GM12801 (cell line): Measurements from ENCODE around the gene PPIF.

Experiments
- TF ChIP-seq, protein P1 (sequence below): IDR thresholded peaks from one replicate; pipeline ENCODE4 v1.5.1; 2011; ENCODE audit warnings: control low read depth; ENCODE audit not compliant: insufficient read length; ENCODE audit errors: extremely low read depth

The PPIF gene

DNA sequence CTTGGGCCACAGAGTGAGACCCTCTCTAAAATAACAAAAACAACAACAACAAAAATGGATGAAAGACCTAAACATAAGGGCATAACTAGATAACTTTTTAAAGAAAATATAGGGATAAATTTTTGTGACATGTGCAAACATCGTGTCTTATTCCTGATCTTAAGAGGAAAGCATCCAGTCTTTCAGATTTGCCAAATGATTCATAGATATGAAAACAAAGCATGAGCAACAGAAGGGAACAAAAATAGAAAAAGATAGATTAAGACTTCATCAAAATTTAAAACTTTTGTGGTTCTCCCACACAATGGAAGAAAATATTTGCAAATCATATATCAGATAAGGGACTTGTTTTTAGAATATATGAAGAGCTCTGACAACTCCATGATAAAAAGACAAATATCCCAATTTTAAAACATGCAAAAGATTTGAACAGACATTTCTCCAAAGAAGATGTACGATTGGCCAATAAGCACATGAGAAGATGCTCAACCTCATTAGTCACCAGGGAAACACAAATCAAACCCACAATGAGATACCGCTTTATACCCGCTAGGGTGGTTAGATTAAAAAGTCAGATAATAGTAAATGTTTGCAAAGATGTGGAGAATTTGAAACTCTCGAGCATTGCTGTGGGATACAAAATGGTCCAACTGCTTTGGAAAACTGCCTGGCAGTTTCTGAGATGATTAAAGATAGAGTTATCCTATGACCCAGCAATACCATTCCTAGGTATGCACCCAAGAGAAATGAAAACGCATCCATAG is 20.3 kb downstream of the PPIF start:
- TF ChIP-seq, protein P1, sequence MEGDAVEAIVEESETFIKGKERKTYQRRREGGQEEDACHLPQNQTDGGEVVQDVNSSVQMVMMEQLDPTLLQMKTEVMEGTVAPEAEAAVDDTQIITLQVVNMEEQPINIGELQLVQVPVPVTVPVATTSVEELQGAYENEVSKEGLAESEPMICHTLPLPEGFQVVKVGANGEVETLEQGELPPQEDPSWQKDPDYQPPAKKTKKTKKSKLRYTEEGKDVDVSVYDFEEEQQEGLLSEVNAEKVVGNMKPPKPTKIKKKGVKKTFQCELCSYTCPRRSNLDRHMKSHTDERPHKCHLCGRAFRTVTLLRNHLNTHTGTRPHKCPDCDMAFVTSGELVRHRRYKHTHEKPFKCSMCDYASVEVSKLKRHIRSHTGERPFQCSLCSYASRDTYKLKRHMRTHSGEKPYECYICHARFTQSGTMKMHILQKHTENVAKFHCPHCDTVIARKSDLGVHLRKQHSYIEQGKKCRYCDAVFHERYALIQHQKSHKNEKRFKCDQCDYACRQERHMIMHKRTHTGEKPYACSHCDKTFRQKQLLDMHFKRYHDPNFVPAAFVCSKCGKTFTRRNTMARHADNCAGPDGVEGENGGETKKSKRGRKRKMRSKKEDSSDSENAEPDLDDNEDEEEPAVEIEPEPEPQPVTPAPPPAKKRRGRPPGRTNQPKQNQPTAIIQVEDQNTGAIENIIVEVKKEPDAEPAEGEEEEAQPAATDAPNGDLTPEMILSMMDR = no peak

DNA sequence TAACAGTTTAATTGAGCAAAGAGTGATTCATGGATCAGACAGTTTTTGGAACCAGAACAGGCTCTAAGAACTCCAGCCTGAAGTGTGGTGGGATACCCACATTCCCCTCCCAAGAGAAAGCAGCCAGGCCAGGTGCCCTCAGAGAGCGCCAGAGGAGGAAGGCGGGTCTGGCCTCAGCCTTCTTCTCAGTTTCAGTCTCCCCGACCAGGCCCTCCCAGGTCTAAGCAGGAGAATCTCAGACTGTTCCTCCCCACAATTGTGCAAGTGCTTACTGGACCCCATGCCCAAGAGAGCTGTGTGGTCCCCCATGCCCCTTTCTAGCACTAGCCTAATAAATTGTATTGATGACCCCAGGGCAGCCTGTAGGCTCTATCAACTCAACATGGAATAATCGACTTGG is 25.6 kb downstream of the PPIF start:
- TF ChIP-seq, protein P1 = no peak

DNA sequence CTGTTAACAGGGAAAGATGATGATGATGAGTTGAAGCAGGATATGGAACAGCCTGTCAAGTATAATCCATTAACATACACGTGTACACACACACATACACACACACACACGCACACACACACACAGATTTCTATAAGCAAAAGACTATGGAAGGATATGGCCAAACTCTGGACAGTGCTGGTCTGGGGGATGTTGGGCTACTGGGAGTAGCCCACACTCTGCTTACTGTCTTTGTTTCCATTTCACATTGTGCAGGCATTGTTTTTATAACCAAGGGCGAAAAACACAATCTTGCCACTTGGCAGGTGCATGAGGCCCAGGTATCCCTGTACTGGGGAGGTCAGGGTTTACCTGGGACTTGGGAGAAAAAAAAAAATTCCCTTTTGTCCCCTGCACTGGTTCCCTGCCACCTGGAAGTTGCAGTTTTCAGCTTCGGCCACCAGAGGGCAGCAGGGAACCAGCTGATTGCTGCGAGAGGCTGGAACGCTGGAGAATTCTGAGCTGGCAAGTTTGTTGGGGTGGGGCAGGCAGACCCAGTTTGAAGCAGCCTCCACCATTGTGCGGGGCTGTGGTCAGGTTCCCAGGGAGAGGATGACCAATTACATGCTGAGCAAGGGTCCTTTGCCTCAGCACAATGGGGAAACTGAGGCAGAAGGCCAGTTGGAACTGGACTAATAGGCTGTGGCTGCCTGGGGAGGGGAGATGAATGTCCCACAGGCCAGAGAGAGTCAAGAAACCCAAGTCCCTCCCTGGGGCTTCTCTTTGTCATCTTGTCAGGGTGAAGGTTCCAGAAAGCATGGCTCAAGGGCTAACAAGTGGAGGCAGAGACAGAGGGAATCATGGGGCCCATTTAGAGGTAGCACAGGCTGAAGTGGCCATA is 27.3 kb downstream of the PPIF start:
- TF ChIP-seq, protein P1 = no peak

DNA sequence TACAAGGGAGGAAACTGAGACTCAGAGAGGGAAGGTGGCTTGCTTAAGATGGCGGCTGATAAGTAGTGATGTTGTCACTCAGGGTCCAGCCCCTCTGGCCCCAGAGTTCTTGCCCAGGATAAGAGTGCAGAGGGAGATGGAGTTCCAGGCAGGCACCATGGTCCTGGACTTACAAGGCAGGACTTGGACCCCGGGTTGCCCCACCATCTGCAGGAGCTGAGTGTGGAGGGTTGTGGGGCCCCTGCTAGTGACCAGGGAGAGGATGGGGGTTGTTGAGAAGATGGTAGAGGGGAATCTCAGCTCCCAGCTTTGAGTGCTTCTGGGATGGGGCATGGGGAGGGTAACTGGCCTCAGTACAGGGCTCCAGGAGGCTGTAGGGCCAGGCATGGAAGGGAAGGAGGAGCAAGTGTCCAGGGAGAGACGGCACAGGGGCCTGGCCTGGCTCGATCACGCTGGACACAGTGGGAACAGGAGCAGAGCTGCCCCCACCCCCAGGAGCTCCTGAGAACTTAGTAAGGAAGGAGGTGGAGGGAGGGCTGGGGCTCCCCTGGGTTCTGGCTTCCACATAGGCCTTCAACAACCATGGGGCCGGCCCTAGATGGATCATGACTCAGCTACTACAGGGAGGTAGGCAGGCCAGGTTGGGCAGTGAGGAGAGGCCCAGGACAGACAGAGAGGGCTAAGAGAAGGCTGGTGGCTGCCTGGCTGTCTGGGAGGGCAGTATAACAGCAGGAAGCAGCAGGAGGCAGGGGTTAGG is 28.2 kb downstream of the PPIF start:
- TF ChIP-seq, protein P1 = no peak

DNA sequence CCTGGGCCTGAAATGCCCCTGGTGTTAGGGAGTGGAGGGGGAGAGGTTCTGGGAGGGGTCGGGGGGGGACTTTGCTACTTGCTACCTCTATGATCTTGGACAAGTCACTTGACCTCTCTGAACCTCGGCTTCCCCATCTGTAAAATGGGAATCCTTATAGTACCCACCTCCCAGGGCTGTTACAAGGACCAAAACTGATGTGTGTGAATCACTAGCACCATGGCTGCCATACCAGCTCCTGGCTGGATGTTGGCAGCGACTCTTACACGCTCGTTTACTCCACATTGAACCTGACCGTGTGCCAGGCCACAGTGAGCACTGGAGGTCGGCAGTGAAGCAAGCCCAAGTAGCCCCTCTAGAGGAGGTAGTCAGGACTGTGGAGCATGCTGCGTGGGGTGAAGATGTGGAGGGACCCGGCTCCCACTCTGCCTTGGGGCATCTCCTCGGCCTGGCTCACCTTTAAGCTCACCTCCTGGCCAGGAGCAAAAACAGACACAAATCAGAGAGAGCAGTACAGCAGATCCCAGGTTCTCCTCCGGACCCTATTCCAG is 28.9 kb downstream of the PPIF start:
- TF ChIP-seq, protein P1 = no peak

DNA sequence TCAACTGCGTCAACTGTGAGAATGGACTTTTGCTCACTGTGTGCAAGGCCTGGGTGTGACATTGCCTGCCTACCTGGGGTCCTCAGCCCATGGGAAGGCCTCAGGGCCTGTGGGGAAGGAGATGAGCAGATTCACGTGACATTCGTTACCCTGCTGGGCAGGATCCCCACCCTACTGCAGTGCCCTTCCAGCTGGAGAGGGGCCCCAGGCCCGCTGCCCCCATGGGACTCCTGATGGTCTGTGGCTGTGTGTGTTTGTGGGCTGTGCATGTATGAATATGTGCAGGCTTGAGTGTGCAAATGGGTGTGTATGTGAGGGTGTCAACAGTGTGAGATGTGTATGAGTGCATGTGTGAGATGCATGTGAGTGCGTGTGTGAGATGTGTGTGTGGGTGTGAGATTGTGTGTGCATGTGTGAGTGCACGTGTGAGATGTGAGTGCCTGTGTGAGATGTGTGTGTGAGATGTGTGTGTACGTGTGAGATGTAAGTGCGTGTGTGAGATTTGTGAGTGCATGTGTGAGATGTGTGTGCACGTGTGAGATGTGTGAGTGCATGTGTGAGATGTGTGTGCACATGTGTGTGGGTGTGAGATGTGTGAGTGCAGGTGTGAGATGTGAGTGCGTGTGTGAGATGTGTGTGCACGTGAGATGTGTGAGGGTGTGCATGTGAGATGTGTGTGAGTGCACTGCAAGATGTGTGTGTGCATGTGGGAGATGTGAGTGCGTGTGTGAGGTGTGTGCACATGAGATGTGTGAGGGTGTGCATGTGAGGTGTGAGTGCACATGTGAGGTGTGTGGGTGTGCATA is 29.7 kb downstream of the PPIF start:
- TF ChIP-seq, protein P1 = no peak
